HG03565 (cell line): ENCODE results near the gene TMEM158.

Experiments
- ATAC-seq: cut with Tn5 transposase; IDR thresholded peaks from one replicate; pipeline ENCODE4 v1.9.1; 2021; ENCODE audit warnings: mild to moderate bottlenecking, moderate library complexity; ENCODE audit not compliant: unreplicated experiment

Gene TMEM158

GRCh38 chr3:45226206-45226915, at the start of gene TMEM158:
Gene TMEM158 (minus strand): TSS chr3:45226287. CDS start chr3:45226027, 260 bp downstream.
- no peak for ATAC-seq

GRCh38 chr3:45275006-45275704, 49.1 kb upstream of the TMEM158 start:
- ATAC-seq: no peak

- ATAC-seq: no peak
Observed at GRCh38 chr3:45273681-45274515, 47.8 kb upstream of the TMEM158 start.

- no peak for ATAC-seq
Observed at GRCh38 chr3:45272828-45273470, 46.9 kb upstream of the TMEM158 start.

GRCh38 chr3:45272032-45272810, 46.1 kb upstream of the TMEM158 start:
- ATAC-seq: no peak

- ATAC-seq: no peak
Observed at GRCh38 chr3:45269952-45270351, 43.9 kb upstream of the TMEM158 start.

GRCh38 chr3:45267097-45267496, 41.0 kb upstream of the TMEM158 start:
- ATAC-seq: no peak

GRCh38 chr3:45261333-45262110, 35.4 kb upstream of the TMEM158 start:
- ATAC-seq: no peak

GRCh38 chr3:45259133-45259532, 33.0 kb upstream of the TMEM158 start:
- no peak for ATAC-seq

GRCh38 chr3:45258317-45258716, 32.2 kb upstream of the TMEM158 start:
- ATAC-seq: no peak

GRCh38 chr3:45253316-45253715, 27.2 kb upstream of the TMEM158 start:
- ATAC-seq: no peak

- no peak for ATAC-seq
Observed at GRCh38 chr3:45252826-45253225, 26.7 kb upstream of the TMEM158 start.

- no peak for ATAC-seq
Observed at GRCh38 chr3:45249391-45249790, 23.3 kb upstream of the TMEM158 start.

- no peak for ATAC-seq
Observed at GRCh38 chr3:45246241-45246640, 20.2 kb upstream of the TMEM158 start.

- ATAC-seq: no peak
Observed at GRCh38 chr3:45244356-45244755, 18.3 kb upstream of the TMEM158 start.

- no peak for ATAC-seq
Observed at GRCh38 chr3:45241206-45241605, 15.1 kb upstream of the TMEM158 start.

GRCh38 chr3:45240292-45240691, 14.2 kb upstream of the TMEM158 start:
- no peak for ATAC-seq

- ATAC-seq: no peak
Observed at GRCh38 chr3:45239254-45239653, 13.2 kb upstream of the TMEM158 start.

- ATAC-seq: no peak
Observed at GRCh38 chr3:45236964-45237363, 10.9 kb upstream of the TMEM158 start.

GRCh38 chr3:45235409-45235808, 9.3 kb upstream of the TMEM158 start:
- no peak for ATAC-seq
